Endometrial microvascular endothelial cells (primary cell): ENCODE results near the gene OR10C1. TPM values are rescaled to one million over a fixed set of nuclear protein-coding genes. Genes with fewer than 3 reads are reported as not detected.

ENCODE experiments used
- in situ Hi-C: cut with HindIII; loops from 2 replicates; pipeline ENCODE4 v1.10.0; 2017; ENCODE audit warnings: low sequenced_read_pairs, low pct_unique_long_range_greater_than_20kb; ENCODE audit errors: inconsistent ontology term
- total RNA-seq: library from RNA; depleted of rRNA; stranded (reverse); fragments of >200 nt; gene quantifications from one replicate; pipeline ENCODE4 v1.2.3, GENCODE V29; 2015; ENCODE audit errors: inconsistent ontology term

The OR10C1 gene
- total RNA-seq, 1 donor from 2014 or later, result not detected

GRCh38 chr6:29465801-29466200, 26.7 kb downstream of the OR10C1 start:
- in situ Hi-C loops, result no loop called here

DNA sequence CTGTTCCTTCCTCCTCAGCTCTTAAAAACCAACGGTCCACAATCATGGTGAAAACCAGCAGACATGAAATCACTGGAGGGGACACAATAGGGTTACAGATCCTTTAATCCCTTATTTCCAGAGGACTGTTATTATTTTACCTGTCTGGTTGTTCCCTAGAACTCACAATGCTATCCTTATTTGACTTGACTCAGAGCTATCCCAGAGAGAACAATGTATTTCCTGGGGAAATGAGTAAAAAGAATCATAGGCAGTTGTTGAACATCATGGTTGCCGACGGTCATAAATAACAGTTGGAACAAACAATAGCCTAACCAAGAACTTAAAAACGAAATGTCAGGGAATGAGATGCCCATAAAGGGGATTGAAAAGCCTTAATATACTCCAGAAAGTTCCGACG, 27.1 kb downstream of the OR10C1 start:
- in situ Hi-C loops, result no loop called here

GRCh38 chr6:29474996-29475395, 35.9 kb downstream of the OR10C1 start:
- in situ Hi-C loops, result no loop called here

DNA sequence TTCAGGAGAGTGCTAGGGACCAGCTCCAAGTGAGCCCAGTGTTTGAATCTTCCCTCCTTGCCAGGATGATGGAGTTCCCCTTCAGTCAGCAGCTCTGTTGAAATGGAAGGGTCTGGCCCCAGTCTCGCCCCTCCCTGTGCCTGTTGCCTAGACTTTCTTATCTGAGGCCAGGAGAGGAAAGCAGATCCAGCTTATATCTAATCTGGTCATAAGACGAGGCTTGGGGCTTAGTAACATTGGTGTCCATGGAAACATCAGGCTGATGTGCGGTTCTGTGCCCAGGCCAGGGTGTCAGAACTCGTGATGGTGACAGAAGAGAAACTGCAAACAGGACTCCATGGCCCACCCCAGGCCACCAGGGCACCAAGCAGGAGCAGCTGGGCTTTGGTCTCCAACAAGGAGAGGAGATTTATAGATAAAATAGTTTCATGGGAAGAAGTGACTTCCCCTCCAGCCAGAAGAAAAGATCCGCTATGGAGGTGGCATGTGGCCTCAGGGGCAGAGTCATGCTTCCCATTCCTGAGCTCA, 38.9 kb downstream of the OR10C1 start:
- in situ Hi-C loops, result no loop called here

GRCh38 chr6:29478740-29479139, 39.6 kb downstream of the OR10C1 start:
- in situ Hi-C loops, result no loop called here

DNA sequence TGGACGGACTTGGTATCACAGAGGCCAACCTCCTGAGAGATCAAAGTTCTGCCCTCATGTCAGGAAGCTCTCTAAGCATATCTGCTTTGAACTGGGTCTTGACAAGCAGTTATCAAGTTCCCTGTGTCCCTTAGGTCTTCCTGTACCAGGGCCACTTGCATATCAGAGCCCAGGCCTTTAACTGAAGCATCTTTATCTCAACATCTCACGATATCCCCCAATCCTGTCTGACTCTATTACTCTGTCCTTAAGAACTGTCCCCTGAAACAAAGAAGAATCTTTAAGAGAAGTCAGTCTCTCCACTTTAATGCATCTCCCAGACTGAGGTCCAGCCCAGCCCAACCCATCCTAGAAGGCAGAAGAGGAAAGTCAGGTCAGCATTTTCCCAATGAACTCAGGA, 40.5 kb downstream of the OR10C1 start:
- in situ Hi-C loops, result no loop called here

- in situ Hi-C loops, result no loop called here
Observed at GRCh38 chr6:29483186-29483585, 44.1 kb downstream of the OR10C1 start.

- in situ Hi-C loops, result no loop called here
Observed at GRCh38 chr6:29483735-29484134, 44.6 kb downstream of the OR10C1 start.

GRCh38 chr6:29486577-29486976, 47.5 kb downstream of the OR10C1 start:
- in situ Hi-C loops, result no loop called here

GRCh38 chr6:29487131-29487530, 48.0 kb downstream of the OR10C1 start:
- in situ Hi-C loops, result no loop called here

DNA sequence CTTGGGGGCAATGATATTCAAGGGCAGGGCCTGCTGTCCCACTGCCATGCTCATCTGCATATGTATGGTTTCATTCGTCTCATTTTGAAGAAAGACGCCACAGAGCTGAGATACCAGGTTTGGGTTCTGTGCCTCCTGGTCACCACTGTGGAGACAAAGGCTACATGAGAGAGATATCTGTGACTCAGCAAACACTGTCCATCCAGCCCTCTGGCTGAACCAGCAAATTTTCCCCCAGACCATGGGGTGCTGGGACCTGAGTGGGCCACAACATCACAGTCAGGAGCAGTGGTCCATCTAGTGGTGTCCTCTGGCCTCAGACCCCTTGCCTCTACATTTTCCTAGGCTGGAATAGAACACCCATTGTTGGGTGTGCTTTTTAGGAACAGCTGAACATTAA, 48.6 kb downstream of the OR10C1 start, which contains the start of gene MAS1L:
Gene MAS1L (minus strand): TSS at position 297 of the 400 bp plus-strand sequence. CDS start 54 bp downstream, at position 243.
- in situ Hi-C loops, result no loop called here

DNA sequence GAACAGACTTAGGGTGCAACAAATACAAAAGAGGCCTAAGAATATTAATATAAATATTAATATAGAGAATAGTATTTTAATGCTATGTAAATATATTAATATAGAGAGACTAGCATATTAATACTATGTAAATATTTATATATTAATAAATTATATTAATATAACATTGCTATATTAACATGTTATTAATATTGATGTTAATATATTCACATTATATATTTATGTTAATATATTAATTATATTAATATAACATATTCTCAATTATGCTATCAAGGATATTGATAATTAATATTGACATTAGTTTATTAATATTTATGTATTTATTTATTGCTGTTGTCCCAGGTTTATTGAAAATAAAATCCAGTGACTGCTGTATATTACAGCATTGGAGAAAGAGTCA, 49.8 kb downstream of the OR10C1 start:
- in situ Hi-C loops, result no loop called here

GRCh38 chr6:29489286-29489685, 50.2 kb downstream of the OR10C1 start:
- in situ Hi-C loops, result no loop called here

GRCh38 chr6:29490055-29490454, 50.9 kb downstream of the OR10C1 start:
- in situ Hi-C loops, result no loop called here

DNA sequence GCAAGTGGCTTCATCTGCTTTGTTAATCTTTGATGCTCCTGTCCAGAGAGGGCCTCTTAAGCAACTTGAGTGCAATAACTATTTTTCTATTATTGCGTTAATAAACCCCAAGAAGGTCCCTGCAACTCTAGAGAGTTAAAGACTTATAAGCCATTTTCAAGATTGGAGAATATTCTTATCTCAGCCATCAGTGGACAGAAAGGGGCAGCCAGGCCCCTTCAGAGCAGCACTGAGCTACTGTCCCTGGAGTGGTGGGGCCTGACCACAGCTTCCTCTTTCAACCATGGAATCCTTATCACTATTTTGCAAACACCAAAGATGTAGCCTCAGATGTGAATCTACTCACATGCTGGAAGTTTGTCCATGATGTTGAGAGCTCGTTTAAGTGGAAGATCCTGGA, 51.4 kb downstream of the OR10C1 start:
- in situ Hi-C loops, result no loop called here

Other genes starting within 250 kb of the OR10C1 start
- gene OR14J1, start 137.6 kb upstream of the OR10C1 start, total RNA-seq, result not detected
- not detected for gene OR5V1, start 70.4 kb upstream of the OR10C1 start, total RNA-seq
- gene OR12D3, start 64.0 kb upstream of the OR10C1 start, total RNA-seq, result not detected
- not detected for gene OR12D2, start 43.7 kb upstream of the OR10C1 start, total RNA-seq
- not detected for gene OR12D1, start 24.4 kb upstream of the OR10C1 start, total RNA-seq
- not detected for gene OR11A1, start 17.8 kb downstream of the OR10C1 start, total RNA-seq
- not detected for gene OR2H1, start 17.8 kb downstream of the OR10C1 start, total RNA-seq
- not detected for gene MAS1L, start 48.6 kb downstream of the OR10C1 start, total RNA-seq
- 0.56 TPM for gene UBD, start 120.4 kb downstream of the OR10C1 start, total RNA-seq
- gene OR2H2, start 145.8 kb downstream of the OR10C1 start, total RNA-seq, result not detected
- 6.7 TPM for gene GABBR1, start 193.9 kb downstream of the OR10C1 start, total RNA-seq
- gene MOG, start 217.8 kb downstream of the OR10C1 start, total RNA-seq, result not detected
- 2.5 TPM for gene ZFP57, start 241.8 kb downstream of the OR10C1 start, total RNA-seq